HG03354 (cell line): ENCODE data around the gene APOL3.
"Not testable (repeated sequence)": the region's sequence is repeated elsewhere in the genome, so short reads cannot be mapped to it uniquely, and the experiment has no call there.

Source experiments
- ATAC-seq: cut with Tn5 transposase; IDR thresholded peaks from one replicate; pipeline ENCODE4 v1.9.1; 2021; ENCODE audit warnings: mild to moderate bottlenecking; ENCODE audit not compliant: unreplicated experiment, poor library complexity, severe bottlenecking

APOL3 gene

GRCh38 chr22:36111316-36111715, 49.2 kb downstream of the APOL3 start:
- no peak for ATAC-seq

DNA sequence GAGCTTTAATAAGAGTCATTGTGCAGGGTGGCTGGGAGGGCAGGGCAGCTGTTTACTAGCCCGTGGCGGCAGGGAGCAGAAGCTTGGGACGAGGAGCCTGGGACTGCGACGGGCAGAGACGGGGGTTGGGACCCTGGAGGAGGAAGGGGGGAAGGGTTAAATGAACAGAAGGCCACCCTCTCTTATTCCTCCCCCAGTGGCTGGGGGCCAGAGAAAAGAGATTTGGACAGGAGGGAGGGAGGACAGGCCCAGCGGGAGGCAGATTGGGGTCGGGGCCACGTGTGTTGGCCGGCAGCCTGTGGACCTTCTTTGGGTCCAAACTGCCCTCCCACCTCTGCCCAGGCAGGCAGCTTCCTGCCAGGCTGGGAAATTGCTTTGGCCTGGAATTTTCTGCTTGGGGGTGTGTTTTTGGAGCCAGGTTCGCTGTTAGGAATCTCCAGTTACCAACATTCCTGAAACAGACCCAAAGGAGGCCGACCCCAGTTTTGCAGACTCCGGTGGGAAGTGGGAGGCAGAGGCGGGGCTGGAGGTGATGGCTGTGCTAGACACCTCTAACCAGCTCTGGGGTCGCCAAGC, 50.2 kb downstream of the APOL3 start:
- no peak for ATAC-seq

GRCh38 chr22:36107436-36107835, 53.1 kb downstream of the APOL3 start:
- no peak for ATAC-seq

- ATAC-seq, result no peak
Observed at GRCh38 chr22:36106910-36107309, 53.6 kb downstream of the APOL3 start.

DNA sequence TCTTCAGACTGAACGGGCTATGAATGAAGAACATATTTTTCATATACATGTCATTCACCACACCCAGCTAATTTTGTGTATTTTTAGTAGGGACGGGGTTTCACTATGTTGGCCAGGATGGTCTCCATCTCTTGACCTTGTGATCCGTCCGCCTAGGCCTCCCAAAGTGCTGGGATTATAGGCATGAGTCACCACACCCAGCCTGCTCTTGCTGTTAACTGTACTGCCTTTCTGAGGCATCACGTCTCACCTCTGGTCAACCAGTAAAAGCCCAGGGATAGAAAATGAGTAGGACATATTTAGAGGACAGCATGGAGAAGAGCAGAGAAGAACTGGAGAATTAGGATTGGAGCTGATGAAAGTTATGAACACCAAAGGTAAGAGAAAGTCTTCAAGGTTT, 55.6 kb downstream of the APOL3 start:
- ATAC-seq, result no peak

DNA sequence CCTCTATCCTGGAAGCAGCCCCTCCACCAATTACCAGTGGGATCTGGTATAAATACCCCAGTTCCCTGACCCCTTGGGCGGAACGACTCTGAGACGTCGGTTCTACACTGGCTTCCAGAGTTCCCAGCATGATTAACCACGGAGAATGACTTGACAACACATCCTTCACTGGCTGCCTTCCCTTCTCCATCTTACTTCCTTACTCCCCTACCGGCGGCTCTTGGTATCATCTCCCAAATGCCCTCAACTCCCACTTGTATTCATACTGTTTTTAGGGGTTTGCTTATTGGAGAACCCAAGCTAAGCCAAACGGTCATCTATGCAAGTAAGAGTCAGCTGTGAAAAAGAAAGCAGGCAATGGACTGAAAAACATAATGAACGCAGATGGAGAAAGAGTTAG, 56.1 kb downstream of the APOL3 start:
- no peak for ATAC-seq

DNA sequence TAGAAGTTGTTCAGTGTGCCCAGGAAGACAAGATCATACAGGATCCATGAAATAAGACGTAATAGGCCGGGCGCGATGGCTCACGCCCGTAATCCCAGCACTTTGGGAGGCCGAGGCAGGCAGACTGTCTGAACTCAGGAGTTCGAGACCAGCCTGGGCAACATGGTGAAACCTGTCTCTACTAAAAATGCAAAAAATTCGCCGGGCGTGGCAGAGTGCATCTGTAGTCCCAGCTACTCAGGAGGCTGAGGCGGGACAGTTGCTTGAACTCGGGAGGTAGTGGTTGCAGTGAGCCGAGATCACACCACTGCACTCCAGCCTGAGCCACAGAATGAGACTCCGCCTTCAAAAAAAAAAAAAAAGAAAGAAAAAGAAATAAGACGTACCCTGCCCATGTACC, 56.7 kb downstream of the APOL3 start:
- ATAC-seq, result no peak

- ATAC-seq, result no peak
Observed at GRCh38 chr22:36102995-36103394, 57.6 kb downstream of the APOL3 start.

GRCh38 chr22:36101756-36102155, 58.8 kb downstream of the APOL3 start:
- ATAC-seq, result no peak

DNA sequence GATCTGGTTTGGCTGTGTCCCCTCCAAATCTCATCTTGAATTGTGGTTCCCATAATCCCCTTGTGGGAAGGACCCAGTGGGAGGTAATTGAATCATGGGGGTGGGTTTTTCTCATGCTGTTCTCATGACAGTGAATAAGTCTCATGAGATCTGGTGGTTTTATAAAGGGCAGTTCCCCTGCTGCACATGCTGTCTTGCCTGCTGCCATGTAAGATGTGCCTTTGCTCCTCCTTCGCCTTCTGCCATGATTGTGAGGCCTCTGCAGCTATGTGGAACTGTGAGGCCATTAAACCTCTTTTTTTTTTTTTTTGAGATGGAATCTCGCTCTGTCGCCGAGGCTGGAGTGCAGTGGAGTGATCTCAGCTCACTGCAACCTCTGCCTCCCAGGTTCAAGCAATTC, 59.6 kb downstream of the APOL3 start:
- ATAC-seq, result not testable (repeated sequence)

GRCh38 chr22:36100134-36100824, 60.3 kb downstream of the APOL3 start:
- ATAC-seq, result no peak

GRCh38 chr22:36099561-36099960, 61.0 kb downstream of the APOL3 start:
- ATAC-seq, result not testable (repeated sequence)

DNA sequence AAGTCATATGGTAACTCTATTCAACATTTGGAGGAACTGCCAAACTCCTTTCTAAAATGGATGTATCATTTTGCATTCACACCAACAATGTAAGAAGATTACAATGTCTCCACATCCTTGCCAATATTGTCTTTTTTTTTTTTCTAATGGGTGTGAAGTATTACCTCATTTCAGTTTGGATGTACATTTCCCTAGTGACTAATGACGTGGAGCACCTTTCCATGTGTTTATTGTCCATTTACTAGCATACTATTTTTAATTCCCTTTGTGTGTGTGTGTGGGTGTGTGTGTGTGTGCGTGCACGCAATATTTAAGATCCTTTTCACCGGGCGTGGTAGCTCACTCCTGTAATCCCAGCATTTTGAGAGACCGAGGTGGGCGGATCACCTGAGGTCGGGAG, 62.7 kb downstream of the APOL3 start:
- ATAC-seq, result no peak

DNA sequence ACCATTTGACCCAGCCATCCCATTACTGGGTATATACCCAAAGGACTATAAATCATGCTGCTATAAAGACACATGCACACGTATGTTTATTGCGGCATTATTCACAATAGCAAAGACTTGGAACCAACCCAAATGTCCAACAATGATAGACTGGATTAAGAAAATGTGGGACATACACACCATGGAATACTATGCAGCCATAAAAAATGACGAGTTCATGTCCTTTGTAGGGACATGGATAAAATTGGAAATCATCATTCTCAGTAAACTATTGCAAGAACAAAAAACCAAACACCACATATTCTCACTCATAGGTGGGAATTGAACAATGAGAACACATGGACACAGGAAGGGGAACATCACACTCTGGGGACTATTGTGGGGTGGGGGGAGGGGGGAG, 69.8 kb downstream of the APOL3 start:
- ATAC-seq, result not testable (repeated sequence)
